GM18502 (cell line): ENCODE data around the gene COG2.
"Not testable (repeated sequence)": the region's sequence is repeated elsewhere in the genome, so short reads cannot be mapped to it uniquely, and the experiment has no call there.

Source experiments
- ATAC-seq: cut with Tn5 transposase; IDR thresholded peaks from one replicate; pipeline ENCODE4 v1.9.1; 2021; ENCODE audit warnings: mild to moderate bottlenecking; ENCODE audit not compliant: unreplicated experiment, poor library complexity

COG2 gene, protein sequence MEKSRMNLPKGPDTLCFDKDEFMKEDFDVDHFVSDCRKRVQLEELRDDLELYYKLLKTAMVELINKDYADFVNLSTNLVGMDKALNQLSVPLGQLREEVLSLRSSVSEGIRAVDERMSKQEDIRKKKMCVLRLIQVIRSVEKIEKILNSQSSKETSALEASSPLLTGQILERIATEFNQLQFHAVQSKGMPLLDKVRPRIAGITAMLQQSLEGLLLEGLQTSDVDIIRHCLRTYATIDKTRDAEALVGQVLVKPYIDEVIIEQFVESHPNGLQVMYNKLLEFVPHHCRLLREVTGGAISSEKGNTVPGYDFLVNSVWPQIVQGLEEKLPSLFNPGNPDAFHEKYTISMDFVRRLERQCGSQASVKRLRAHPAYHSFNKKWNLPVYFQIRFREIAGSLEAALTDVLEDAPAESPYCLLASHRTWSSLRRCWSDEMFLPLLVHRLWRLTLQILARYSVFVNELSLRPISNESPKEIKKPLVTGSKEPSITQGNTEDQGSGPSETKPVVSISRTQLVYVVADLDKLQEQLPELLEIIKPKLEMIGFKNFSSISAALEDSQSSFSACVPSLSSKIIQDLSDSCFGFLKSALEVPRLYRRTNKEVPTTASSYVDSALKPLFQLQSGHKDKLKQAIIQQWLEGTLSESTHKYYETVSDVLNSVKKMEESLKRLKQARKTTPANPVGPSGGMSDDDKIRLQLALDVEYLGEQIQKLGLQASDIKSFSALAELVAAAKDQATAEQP

GRCh38 chr1:230642263-230642959 is at the start of gene COG2:
COG2 (plus strand) TSS chr1:230642481; CDS start chr1:230642607, 126 bp downstream.
- peak; percentile 97 for ATAC-seq

GRCh38 chr1:230592848-230593414 is 49.4 kb upstream of the COG2 start:
- ATAC-seq, result no peak

- no peak for ATAC-seq
Observed at GRCh38 chr1:230594214-230594773, 48.0 kb upstream of the COG2 start.

GRCh38 chr1:230595181-230595580 is 47.1 kb upstream of the COG2 start:
- no peak for ATAC-seq

DNA sequence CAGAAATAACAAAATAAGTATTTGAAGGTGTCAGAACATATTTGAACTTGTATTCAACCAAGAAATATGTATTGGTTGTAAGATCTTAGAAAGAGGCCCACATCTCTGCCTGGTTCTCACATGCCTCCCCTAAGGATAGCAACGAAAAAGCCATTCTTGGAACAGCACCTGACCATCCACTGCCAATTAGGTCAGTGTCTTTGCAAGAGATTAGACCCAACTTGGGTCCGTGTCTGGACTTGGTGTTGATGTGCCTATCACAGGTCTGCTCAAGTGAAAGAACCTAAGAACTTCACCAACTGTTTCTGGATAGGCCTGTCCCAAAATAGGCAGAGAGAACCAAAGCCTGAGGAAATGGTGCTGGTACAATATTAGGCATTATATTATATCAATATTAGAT is 46.0 kb upstream of the COG2 start:
- no peak for ATAC-seq

DNA sequence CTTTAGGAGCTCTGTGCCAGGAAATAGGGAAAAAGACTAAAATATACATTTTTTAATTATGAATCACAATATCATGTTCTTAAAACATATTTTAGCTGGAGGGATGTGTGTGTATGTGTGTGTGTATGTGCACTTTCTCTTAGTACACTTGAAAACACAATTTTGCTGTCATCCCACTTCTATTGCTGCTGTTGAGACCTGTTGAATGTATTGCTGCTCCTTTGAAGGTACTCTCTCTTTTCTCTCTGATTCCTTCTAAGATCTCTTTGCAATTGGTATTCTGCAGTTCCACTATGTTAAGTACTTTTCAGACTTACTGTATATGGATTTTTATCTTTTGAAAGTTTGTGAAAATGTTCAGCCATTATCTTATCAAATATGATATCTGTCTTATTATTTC is 43.5 kb upstream of the COG2 start:
- ATAC-seq, result no peak

- ATAC-seq, result no peak
Observed at GRCh38 chr1:230599926-230600656, 42.2 kb upstream of the COG2 start.

DNA sequence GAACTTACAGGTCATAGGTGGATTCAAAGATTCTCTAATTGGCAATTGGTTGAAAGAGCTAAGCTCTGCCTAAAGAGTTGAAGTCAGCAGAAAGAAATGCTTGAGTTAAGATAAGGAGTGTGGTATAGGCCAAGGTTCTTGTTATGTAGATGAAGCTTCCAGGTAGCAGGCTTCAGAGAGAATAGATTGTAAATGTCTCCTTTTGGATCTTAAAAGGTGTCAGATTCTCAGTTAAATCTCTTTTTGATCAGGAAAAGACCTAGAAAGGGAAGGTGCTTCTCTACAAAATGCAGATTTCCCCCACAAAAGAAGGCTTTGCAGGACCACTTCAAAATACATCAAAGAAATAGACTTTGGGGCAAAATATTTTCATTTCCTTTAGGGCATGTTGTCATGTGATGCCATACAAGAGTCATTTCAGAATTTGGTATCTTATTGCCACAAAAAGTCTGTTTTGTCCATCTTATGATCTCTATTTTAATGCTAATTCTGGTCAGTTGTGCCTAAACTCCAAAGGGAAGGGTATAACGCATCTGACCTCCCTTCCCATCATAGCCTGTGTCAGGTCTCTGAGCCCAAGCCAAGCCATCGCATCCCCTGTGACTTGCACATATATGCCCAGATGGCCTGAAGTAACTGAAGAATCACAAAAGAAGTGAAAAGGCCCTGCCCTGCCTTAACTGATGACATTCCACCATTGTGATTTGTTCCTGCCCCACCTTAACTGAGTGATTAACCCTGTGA is 41.5 kb upstream of the COG2 start:
- not testable (repeated sequence) for ATAC-seq

GRCh38 chr1:230609208-230609607 is 33.1 kb upstream of the COG2 start:
- no peak for ATAC-seq

DNA sequence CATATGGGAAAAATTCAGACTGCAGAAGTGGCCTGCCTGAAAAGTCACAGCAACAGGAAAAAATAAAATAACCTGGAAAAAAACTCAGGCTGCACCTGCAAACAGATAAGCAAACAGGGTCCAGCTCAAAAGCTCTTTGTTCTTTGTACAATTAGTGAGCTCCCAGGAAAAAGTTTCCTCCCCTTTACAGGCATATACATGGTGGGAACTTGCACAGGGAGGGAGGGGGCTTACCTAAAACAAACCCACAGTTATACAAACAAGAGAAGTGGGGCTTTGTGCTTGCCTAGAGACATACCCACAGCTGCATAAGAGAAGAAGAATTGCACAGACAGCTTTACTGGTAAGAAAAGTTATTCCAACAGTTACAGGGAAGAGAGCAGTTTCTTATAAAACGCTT is 31.7 kb upstream of the COG2 start:
- no peak for ATAC-seq

DNA sequence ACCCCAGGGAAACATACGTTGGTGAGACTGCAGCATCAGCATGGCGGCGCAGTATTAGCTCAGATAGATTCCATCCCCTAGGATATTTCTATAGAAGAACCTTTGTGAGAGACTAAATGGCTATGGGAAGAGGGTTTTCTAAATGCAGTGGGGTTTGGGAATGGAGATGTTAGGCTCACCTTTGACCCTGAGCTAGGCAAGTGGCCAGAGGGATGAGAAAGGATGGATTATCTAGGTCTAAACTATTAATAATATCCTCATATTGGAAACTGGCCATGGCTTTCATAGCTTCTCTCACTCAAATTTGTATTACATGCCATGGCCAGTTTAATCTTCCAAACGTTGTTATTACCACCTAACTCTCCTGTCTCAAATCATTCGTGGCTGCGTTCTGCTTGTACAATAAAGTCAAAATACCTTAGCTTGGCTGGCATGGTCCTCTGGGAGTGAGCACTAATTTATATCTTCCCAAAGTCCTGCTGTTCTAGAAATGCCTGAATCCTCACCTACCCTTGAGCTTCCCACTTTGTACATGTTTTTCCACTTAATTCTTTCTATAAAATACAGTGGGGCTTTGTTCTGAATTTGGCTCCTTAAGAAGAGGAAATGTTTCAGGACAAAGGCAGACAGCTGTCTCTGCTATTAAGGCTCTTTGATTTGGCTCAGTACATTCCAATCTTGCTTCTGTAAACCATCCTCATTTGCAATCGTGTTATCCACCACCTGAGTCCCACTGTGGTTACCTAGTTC is 31.0 kb upstream of the COG2 start:
- no peak for ATAC-seq

DNA sequence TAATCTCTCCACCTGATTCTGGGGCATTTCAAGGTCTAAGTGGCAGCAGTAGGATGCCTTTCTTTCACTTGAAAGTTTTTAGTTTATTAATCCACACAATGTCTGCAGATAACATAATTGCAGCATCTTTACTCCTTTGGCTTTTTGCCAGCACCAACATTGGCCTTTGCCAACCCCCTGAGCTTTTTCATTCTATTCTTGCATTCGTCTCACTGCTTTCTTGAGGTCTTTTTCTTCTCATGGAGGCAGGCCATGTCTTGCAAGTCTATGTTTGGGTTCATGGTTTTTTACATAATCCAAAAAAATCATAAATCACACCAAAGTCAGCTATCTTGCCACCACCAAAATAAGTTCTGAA is 30.4 kb upstream of the COG2 start:
- ATAC-seq, result no peak

- ATAC-seq, result no peak
Observed at GRCh38 chr1:230612651-230613050, 29.6 kb upstream of the COG2 start.

DNA sequence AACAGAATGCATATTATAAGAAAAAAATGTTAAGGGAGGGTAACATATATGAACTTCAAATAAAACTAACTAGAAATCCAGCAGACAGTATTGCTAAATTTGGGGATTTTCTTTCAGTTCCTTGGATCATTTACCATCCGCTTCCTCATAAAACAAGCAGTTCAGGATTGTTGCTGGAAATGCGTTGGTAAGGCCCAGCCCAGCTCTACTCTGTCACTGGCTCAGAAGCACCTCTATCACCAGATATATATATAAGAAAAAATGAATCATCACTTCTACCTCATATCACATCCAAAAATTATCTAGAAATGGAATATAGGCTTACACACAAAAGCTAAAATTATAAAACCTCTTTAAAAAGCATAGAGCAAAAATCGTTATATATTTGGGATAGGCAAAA is 28.2 kb upstream of the COG2 start:
- no peak for ATAC-seq

GRCh38 chr1:230618537-230618936 is 23.7 kb upstream of the COG2 start:
- no peak for ATAC-seq

DNA sequence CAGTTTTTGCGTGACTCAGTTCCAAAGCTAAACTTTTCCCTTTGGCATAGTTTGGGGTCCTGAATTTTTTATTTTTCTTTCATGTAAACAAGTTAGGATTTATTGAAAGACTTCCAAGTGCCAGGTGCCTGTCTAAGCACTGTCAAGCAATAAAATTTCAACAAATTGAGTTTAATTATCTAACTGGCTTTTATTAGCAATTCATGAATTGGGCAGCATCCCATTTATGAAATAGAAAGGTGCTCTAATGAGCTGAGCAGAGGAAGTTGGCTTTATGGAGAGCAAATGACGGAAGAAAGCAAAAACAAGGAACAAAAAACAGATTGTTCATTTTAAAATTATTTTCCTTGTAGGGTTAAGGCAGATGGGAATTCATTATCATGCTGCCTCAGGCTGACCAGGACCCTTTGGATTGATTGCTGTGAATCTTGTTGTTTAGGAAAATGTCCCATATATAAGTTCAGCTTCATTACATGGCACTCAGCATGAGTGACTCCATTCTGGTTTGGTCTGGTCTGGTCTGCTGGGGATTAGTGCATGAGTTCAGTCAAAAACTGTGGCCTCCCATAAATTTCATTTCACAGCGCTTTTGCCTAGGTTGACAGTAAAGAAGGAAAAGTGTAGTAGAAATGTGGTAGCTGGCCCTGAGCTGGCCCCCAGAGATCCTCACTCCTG is 21.5 kb upstream of the COG2 start:
- ATAC-seq, result no peak

DNA sequence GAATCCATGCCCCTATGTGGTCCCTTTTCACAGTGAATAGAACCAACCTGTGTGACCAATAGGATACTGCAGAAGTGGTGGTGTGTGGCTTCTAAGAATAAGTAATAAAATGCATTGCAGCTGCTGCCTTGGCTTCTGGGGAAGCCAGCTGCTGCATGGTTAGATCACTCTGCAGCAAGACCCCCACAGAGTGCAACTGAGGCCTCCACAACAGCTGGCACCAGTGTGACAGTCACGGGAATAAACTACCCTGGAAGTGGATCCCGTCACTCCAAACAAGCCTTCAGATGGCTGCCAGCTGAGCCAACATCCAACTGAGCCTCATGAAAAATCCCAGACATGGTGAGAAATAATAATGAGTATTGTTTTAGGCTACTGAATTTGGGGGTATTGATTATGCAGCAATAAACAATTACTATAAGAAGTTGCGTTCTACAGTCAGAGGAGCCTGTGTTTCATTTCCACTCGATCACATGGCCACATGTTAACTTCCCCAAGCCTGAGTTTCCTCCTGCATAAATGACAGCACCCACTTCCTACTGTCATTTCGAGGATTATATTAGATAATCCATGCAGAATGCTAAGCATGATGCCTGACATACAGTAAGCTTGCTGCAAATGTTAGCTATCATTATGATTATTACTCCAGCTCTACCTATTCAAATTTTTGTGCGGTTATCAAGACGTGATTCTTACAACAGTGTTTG is 20.8 kb upstream of the COG2 start:
- no peak for ATAC-seq
